Muscle layer of duodenum (tissue), 2 donors: ENCODE measurements around the gene ARHGEF28.

ENCODE experiments used
- H3K27ac ChIP-seq: one replicate; pipeline ENCODE4 v1.7.0; 2013; ENCODE audit warnings: mild to moderate bottlenecking, low read length
- H3K27me3 ChIP-seq: one replicate; pipeline ENCODE4 v1.7.0; 2013; ENCODE audit warnings: low read depth, mild to moderate bottlenecking, control low read depth, low read length
- H3K36me3 ChIP-seq, 2 donors: one replicate each; pipeline ENCODE4 v1.7.0; 2013; ENCODE audit warnings: low read length in 2 of 2, control low read depth in 1 of 2, mild to moderate bottlenecking in 1 of 2; ENCODE audit not compliant: insufficient read depth in 2 of 2, control insufficient read depth in 1 of 2
- H3K4me1 ChIP-seq, 2 donors: one replicate each; pipeline ENCODE4 v1.7.0; 2013; ENCODE audit warnings: low read length in 2 of 2, mild to moderate bottlenecking in 2 of 2, control low read depth in 1 of 2, moderate library complexity in 1 of 2; ENCODE audit not compliant: insufficient read depth in 2 of 2, control insufficient read depth in 1 of 2
- H3K4me3 ChIP-seq, 2 donors: one replicate each; pipeline ENCODE4 v1.7.0; 2013; ENCODE audit warnings: low read length in 2 of 2, low read depth in 1 of 2, mild to moderate bottlenecking in 1 of 2
- H3K9me3 ChIP-seq, 2 donors: one replicate each; pipeline ENCODE4 v1.7.0; 2013; ENCODE audit warnings: low read length in 2 of 2, control low read depth in 1 of 2, mild to moderate bottlenecking in 1 of 2; ENCODE audit not compliant: control insufficient read depth in 1 of 2
- donor health status: healthy.

The ARHGEF28 gene

DNA sequence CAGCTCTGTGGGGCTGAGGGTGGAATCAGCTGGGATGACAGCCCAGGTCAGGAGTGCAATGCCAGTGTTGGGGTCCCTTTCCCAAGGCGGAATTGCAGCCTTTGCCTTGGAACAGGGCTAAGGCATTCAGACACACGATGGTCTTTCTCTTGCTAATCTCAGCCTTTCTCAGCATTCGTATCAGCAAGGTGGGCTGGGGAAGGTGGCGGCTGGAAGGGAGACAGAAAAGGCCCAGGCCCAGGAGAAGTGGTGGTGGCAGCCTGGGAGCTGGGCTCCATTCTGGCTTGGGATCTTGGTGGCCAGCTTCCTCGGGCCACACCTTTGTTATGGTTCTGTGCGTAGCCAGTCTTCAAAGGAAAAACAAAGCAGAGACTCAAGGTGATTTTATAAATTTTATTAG lies 1.1 kb upstream of the ARHGEF28 start:
- Histone ChIP-seq H3K27ac (no peak overlapping the region), H3K9me3 (no peaks in the 10 kb centered on the region), H3K4me1 (peaks cover 0 to 16% of the 10 kb centered on the region in 2 donors), H3K27me3 (no peaks in the 10 kb centered on the region), H3K36me3 (no peaks in the 10 kb centered on the region), H3K4me3 (no peak overlapping the region)

DNA sequence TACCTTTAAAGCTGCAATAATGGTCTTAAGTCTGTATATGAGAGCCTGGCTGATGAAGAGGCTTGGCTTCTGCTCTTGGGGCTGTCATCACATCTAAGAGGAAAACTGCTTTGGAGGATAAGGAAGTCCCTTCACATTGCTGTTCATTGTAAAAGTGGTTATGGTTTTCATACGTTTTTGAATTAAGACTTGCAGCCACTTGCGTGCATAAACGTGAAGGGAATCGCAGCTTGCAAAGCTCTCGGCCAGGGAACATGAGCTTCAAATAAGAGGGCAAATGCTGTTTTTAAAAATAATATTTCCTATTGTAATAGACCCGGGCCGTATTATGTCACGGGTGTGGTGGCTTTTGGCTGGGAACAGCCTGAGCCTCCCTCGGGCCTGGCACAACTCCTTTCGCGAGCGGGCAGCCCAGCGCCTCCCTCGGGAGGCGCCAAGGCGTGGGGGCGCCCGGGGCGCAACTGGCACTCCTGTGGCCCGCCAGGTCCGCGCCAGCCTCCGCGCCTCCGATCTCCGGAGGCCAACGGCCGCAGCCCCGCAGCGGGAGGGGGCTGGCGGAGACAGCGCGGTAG lies 538 bp upstream of the ARHGEF28 start:
- H3K27ac ChIP-seq = no peak overlapping the region
- H3K36me3 ChIP-seq = no peaks in the 10 kb centered on the region
- H3K4me1 ChIP-seq = peaks cover 0 to 16% of the 10 kb centered on the region in 2 donors
- no peaks in the 10 kb centered on the region for H3K27me3 ChIP-seq
- H3K4me3 ChIP-seq = peak overlapping the region; percentile 49 to 87
- H3K9me3 ChIP-seq = no peaks in the 10 kb centered on the region

DNA sequence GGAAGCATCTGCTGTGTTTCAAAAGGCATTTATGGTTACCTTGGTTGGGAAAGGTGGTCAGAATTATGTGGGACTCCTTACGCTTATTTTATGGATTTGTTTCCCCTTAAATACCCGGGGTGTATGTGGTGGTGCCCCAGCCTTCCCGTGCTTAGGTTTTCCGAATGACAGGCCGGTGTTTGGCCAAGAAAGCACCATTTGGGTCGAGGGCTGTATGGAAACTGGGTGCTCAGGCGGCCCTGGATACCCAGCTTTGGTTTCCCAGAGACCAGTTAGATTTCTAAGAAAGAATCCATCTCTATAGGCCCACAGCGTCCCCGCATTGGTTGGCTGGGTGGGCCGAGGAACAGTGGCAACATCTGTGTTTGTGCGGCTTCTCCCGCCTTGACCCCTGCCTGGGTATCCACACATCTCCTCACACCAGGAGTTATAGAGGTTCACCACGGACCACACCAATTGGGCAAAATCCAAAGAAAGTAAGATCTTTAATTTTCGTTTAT lies 868 bp downstream of the ARHGEF28 start:
- Histone ChIP-seq H3K9me3 (no peaks in the 10 kb centered on the region), H3K4me3 (peak overlapping the region; percentile 59 to 87), H3K27me3 (no peaks in the 10 kb centered on the region), H3K27ac (peak overlapping the region; percentile 12), H3K4me1 (peaks cover 0 to 16% of the 10 kb centered on the region in 2 donors), H3K36me3 (no peaks in the 10 kb centered on the region)

DNA sequence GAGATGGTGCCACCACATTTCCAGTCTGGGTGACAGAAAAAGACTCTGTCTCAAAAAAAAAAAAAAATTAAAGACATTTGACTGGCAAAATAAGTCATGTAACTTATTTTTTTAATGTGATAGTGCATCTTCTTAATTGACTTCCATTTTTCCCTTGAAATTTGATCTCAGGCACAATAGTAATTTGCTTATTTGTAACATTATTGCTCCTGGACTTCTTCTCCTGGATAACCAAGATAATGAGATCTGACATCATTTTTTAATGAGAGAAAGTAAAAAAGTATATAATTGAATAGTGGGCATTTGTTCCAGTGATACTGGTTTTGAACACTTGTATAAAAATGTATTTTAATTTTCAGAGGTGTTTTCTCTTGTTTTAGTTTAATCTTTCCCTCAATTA lies 3.5 kb downstream of the ARHGEF28 start:
- peaks cover 0 to 16% of the 10 kb centered on the region in 2 donors for H3K4me1 ChIP-seq
- no peaks in the 10 kb centered on the region for H3K27me3 ChIP-seq
- H3K4me3 ChIP-seq = no peak overlapping the region
- H3K9me3 ChIP-seq = no peaks in the 10 kb centered on the region
- H3K36me3 ChIP-seq = no peaks in the 10 kb centered on the region
- H3K27ac ChIP-seq = no peak overlapping the region

DNA sequence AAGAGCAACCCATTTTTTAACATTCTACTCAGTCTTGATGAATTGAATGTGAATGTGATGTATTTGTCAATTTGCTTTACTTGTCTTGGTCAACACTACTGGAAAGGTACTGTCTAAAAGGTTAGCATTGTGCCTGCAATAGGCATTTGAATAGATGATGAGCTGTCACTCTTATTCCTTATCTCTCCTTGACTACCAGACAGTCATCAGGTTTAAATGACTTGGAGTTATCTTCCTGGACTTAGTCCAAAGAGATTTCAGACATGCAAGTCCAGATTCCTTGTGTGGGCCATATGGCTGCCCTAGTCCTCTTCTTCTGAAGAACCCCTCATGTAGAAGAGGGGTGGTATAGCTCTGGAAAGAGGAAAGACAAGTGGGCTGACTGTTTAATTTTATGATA lies 4.8 kb downstream of the ARHGEF28 start:
- Histone ChIP-seq H3K4me1 (peaks cover 0 to 10% of the 10 kb centered on the region in 2 donors), H3K27ac (no peak overlapping the region), H3K36me3 (no peaks in the 10 kb centered on the region), H3K9me3 (no peaks in the 10 kb centered on the region), H3K4me3 (no peak overlapping the region), H3K27me3 (no peaks in the 10 kb centered on the region)

DNA sequence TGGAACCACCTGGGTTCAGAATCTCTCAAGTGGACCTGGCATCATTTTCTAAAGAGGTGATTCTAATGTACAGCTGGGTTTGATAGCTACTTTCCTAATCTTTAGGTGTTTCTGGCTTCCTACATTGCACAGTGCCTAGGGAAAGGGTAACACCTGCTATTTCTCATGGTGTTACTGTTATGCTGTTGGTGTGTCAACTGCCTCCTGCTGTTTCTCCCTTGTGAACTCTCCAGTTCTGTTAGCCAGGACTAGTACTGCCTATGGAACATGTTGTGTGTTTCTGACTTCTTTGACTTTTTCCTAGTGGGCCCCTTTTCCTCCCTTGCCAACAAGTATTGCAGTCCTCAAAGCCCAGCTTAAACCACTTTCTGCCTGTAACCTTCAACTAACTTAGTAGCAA lies 5.5 kb downstream of the ARHGEF28 start:
- H3K4me1 ChIP-seq = peaks cover 0 to 5% of the 10 kb centered on the region in 2 donors
- H3K9me3 ChIP-seq = no peaks in the 10 kb centered on the region
- H3K27me3 ChIP-seq = no peaks in the 10 kb centered on the region
- no peak overlapping the region for H3K27ac ChIP-seq
- no peak overlapping the region for H3K4me3 ChIP-seq
- no peaks in the 10 kb centered on the region for H3K36me3 ChIP-seq

DNA sequence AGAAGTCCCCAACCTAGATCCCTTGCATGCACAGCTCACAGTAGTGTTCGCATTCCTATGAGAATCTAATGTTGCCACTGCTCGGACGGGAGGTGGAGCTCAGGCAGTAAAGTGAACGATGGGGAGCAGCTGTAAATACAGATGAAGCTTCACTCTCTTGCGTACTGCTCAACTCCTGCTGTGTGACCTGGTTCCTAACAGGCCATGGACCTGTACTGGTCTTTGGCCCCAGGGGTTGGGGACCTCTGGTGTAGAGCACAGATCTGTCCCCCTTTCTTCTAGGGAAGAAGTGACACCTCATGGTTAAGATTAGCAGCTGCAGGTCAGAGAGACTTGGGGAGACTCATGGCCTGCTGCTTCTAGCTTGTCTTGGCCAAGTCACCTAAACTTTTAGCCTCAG lies 7.1 kb downstream of the ARHGEF28 start:
- Histone ChIP-seq H3K36me3 (no peaks in the 10 kb centered on the region), H3K27me3 (no peaks in the 10 kb centered on the region), H3K9me3 (no peaks in the 10 kb centered on the region), H3K27ac (no peak overlapping the region), H3K4me1 (no peaks in the 10 kb centered on the region), H3K4me3 (no peak overlapping the region)

DNA sequence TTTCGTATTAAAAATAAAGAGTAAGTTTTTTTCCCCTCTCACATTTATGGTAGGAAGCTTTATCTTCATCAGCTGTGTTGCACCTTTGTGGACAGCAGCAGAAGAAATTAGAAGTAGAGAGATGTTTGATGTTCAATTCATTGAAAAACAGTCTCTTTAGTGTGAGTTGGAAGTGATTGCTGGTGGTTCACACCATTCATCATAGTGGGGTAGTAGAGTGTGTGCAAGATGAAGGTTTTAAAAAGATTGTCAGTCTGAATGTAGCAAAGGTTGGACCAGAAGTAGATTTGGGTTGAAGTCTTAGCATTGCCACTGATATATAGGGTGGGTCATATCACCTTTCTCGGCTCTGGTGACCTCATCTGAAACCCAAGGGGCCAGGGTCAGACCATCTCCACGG lies 10.4 kb downstream of the ARHGEF28 start:
- Histone ChIP-seq H3K9me3 (no peaks in the 10 kb centered on the region), H3K36me3 (no peaks in the 10 kb centered on the region), H3K27me3 (no peaks in the 10 kb centered on the region), H3K4me1 (peaks cover 0 to 4% of the 10 kb centered on the region in 2 donors), H3K4me3 (no peak overlapping the region), H3K27ac (no peak overlapping the region)

DNA sequence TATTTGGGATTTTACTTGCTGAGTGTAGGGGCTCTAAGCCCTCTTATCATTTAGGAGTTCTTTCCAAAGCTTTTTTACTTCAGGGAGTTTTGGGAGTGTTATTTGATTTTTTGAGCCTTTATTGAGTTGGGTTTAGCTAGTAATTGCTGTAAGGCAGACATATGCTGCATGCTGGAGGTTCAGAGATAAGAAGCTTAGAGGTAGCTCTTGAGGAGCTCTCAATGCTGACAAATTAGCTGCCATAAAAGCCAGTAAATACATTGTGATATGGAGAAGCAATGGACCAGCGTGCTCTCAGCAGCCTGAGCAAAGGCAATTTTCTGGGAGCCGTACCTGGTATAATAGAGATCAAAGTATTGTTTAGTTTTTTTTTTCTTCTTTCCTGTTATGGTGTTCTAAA lies 11.6 kb downstream of the ARHGEF28 start:
- Histone ChIP-seq H3K27me3 (no peaks in the 10 kb centered on the region), H3K4me1 (peaks cover 0 to 4% of the 10 kb centered on the region in 2 donors), H3K4me3 (no peak overlapping the region), H3K9me3 (no peaks in the 10 kb centered on the region), H3K27ac (no peak overlapping the region), H3K36me3 (no peaks in the 10 kb centered on the region)

DNA sequence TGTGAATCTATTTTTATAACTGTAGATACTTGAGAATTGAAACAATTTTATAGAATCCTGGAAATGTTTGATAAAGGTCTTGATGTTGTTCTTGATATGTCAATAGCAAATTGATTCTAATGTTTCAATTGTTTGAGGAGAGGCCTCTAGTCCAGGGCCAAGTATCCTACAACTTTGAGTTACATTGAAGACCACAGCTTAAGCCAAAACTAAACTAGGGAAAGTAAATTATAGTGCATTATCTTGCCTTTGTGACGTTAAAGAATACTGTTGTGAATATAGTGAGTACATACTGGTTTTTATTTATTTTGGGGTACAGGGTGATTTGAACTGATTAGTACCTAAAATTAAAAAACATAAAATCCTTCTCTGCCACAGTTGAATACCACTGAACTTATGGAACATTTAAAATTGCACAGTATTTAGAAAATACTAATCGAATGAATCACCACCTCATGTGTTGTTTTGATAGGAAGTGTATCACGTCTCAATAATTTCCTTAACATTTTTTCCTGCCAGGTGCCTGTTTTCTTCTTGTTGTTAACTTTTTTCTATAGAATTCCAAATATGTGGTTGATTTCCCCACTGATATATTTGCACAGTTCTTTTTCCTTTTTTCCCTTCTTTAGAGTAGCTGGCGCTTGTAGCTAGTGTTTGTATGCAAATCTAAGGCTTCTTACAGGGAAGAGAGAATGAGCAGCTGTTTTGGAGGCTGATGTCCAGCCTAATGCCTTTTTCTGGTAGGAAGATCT lies 12.5 kb downstream of the ARHGEF28 start:
- H3K4me1 ChIP-seq = peaks cover 0 to 4% of the 10 kb centered on the region in 2 donors
- H3K4me3 ChIP-seq = no peak overlapping the region
- no peak overlapping the region for H3K27ac ChIP-seq
- H3K9me3 ChIP-seq = no peaks in the 10 kb centered on the region
- no peaks in the 10 kb centered on the region for H3K36me3 ChIP-seq
- H3K27me3 ChIP-seq = no peaks in the 10 kb centered on the region

DNA sequence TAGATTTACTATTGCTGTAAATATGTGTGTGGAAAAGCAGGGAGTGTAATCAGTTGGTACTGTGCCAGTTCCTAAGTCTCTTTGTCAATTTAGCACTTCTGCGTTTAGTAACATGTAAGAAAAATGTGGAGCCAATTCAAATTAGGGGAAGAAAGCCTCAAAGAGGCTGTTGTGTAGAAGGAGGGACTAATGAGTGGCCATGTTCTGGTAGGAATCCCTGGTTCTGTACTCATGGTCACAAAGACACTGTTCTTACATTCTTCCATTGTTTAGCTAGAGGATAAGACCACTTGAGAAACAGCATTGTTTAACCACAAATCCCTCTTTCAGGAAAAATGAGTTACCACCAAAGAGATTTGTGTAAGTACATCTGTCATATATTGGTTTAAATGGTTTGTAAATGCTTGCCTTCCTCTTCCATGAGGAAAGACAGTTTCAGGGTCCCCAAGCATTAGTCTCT lies 14.9 kb downstream of the ARHGEF28 start:
- Histone ChIP-seq H3K27ac (no peak overlapping the region), H3K9me3 (no peaks in the 10 kb centered on the region), H3K36me3 (no peaks in the 10 kb centered on the region), H3K27me3 (no peaks in the 10 kb centered on the region), H3K4me1 (peaks cover 0 to 4% of the 10 kb centered on the region in 2 donors), H3K4me3 (no peak overlapping the region)
